Epithelial cell of alveolus of lung (primary cell): ENCODE data around the gene ARHGEF1. TPM values are rescaled to one million over a fixed set of nuclear protein-coding genes. Genes with fewer than 3 reads are reported as not detected.

ENCODE experiments used
- total RNA-seq: library from RNA; depleted of rRNA; stranded (reverse); fragments of >200 nt; gene quantifications from 2 replicates; pipeline ENCODE4 v1.2.1, GENCODE V29; 2015

The ARHGEF1 gene, protein sequence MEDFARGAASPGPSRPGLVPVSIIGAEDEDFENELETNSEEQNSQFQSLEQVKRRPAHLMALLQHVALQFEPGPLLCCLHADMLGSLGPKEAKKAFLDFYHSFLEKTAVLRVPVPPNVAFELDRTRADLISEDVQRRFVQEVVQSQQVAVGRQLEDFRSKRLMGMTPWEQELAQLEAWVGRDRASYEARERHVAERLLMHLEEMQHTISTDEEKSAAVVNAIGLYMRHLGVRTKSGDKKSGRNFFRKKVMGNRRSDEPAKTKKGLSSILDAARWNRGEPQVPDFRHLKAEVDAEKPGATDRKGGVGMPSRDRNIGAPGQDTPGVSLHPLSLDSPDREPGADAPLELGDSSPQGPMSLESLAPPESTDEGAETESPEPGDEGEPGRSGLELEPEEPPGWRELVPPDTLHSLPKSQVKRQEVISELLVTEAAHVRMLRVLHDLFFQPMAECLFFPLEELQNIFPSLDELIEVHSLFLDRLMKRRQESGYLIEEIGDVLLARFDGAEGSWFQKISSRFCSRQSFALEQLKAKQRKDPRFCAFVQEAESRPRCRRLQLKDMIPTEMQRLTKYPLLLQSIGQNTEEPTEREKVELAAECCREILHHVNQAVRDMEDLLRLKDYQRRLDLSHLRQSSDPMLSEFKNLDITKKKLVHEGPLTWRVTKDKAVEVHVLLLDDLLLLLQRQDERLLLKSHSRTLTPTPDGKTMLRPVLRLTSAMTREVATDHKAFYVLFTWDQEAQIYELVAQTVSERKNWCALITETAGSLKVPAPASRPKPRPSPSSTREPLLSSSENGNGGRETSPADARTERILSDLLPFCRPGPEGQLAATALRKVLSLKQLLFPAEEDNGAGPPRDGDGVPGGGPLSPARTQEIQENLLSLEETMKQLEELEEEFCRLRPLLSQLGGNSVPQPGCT
- total RNA-seq: 48.1 and 79.3 TPM in 2 replicates

DNA sequence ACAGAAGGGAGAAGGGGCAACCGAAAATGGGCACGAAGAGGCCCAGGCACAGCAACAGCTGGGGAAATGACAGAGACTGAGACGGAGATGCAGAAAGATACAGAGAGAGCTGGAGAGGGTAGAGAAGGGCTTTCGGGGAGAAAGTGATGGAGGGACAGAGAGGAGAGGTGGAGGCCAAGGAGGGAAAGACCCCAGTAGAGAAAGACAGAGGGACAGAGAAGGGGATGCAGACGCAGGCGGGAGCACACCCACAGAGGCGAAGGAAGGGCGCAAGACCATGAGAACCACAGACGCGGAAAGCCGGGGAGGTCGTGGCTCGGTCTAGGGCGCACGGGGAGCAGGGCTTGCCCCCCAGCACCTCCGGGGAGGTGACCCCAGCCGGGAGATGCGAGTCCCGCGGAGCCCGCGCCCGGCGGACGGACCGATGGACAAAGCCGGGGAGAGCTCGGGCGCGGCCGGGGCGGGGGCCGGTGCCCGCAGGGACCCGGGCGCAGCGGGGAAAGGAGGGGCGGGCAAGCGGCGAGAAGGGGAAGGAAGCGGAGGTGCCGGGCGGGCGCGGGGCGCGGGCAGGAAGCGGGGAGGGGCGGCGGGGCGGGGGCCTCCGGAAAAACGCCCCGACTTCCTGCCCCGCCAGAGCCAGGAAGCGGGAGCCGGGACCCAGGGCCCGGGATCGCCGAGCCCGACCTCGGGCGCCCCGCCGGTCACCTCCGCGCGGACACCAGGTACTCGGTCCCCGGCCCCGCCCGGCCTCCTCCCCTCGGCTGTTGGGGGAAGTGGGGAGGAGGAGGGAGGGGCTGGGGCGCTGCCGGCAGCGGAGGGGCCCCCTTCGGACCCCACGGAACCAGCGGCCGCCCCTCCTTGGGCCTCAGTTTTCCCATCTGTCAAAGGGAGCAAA lies at the start of gene ARHGEF1:
TSS of gene ARHGEF1 (plus strand) at position 617 of the 895 bp plus-strand sequence. CDS start 4,899 bp downstream, outside the sequence.

DNA sequence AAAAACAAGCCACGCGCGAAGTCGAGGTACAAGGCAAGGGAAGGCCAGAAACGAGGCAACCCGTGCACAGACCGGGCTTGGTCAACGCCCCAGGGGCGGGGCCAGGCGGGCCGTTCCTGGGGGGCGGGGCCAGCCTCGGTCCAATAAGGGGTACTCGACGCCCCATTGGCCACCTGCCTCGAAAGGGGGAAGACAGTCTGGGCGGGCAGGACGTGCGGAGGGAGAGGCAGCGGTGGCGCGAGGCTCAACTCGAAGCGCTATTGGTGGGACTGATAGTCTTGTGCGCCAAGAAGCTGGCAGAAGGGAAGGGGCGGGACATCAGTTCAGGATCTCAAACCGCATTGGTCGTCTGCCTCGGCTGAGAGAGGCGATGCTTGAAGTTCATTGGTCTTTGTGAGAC lies 38.4 kb upstream of the ARHGEF1 start, which contains the start of gene LYPD4:
TSS of gene LYPD4 (minus strand) at position 83 of the 400 bp plus-strand sequence. CDS start 5,398 bp downstream, outside the sequence.

DNA sequence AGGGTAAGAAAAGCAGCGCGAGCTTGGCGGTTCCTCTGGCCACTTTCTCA lies 38.2 kb upstream of the ARHGEF1 start, which contains the start of gene DMRTC2:
TSS of gene DMRTC2 (plus strand) at position 42 of the 50 bp plus-strand sequence. CDS start 2,387 bp downstream, outside the sequence.

GRCh38 chr19:41859618-41860418 lies 23.2 kb upstream of the ARHGEF1 start, which contains the start of gene RPS19:
Gene RPS19, plus strand, starts transcription at chr19:41860255. Its CDS starts 520 bp downstream, at chr19:41860775.

DNA sequence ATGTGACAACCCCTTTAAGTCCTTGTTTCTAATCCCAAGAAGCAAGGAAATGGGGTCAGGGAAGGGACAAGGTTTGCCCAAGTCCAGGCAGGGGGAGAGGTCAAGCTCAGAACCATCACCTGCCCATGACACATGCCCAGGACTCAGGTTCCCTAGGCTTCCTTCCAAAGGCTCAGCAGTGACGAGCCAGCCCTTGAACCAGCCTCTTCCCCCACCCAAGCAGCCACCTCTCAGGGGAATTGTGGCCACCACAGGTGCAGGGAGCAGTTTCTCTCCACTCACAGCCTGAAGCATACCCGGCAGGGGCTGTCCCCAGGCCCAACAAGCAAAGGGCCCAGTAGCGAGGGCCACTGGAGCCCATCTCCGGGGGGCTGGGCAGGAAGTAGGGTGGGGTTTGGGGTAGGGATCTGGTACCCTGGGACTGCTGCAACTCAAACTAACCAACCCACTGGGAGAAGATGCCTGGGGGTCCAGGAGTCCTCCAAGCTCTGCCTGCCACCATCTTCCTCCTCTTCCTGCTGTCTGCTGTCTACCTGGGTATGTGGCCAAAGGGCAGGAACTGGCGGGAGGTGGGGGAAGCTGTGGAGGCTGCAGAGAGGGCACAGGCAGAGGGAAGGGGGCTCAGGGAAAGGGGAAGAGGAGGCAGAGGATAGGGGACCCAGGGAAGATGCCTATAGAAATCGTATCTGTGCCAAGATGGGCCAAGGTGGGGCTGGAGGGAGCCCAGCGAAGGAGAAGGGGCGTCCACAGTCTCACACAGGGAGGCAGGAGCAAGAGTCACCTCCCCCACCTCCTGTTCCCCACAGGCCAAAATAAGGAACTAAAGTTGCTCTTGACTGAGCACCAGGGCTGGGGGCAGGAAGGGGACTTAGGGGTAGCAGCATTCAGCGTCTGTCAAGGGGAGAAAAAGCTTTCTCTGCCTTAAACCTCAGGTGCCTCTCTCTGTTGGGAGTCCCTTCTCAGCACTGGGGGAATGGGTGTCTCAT lies 5.8 kb upstream of the ARHGEF1 start, which contains the start of gene CD79A:
TSS of gene CD79A (plus strand) at position 433 of the 986 bp plus-strand sequence. CDS start at position 459, 26 bp downstream.

GRCh38 chr19:41928221-41928683 lies 45.3 kb downstream of the ARHGEF1 start, which contains the start of gene ERFL:
Gene ERFL, minus strand, starts transcription at chr19:41928449. Its CDS starts 15,530 bp downstream, at chr19:41912919.

Other genes with a start within 250 kb of the ARHGEF1 start
- gene CEACAM7, start 194.9 kb upstream of the ARHGEF1 start, total RNA-seq: not detected in 2 replicates
- gene CEACAM5, start 174.6 kb upstream of the ARHGEF1 start, total RNA-seq: not detected in 2 replicates
- not detected in 2 replicates for gene CEACAM6, start 127.7 kb upstream of the ARHGEF1 start, total RNA-seq
- gene CEACAM3, start 86.6 kb upstream of the ARHGEF1 start, total RNA-seq: not detected in 2 replicates
- not detected in 2 replicates for gene LYPD4, start 38.5 kb upstream of the ARHGEF1 start, total RNA-seq
- gene DMRTC2, start 38.1 kb upstream of the ARHGEF1 start, total RNA-seq: not detected in 2 replicates
- gene RPS19, start 22.9 kb upstream of the ARHGEF1 start, total RNA-seq: 1,320 and 2,728 TPM in 2 replicates
- gene CD79A, start 5.9 kb upstream of the ARHGEF1 start, total RNA-seq: 0.64 and 0.78 TPM in 2 replicates
- gene ERFL, start 45.3 kb downstream of the ARHGEF1 start, total RNA-seq: 0.13 TPM in 1 of 2 replicates, not detected in the other
- 260 and 376 TPM in 2 replicates for gene RABAC1, start 76.1 kb downstream of the ARHGEF1 start, total RNA-seq
- gene ATP1A3, start 111.0 kb downstream of the ARHGEF1 start, total RNA-seq: 0.13 and 0.16 TPM in 2 replicates
- gene GRIK5, start 187.0 kb downstream of the ARHGEF1 start, total RNA-seq: 0.39 and 2.6 TPM in 2 replicates
- 12.4 and 18.9 TPM in 2 replicates for gene ZNF574, start 193.0 kb downstream of the ARHGEF1 start, total RNA-seq
- 0.32 and 5.0 TPM in 2 replicates for gene POU2F2, start 249.3 kb downstream of the ARHGEF1 start, total RNA-seq